Measurements from ENCODE around the gene GARS1.

- no peak for TF ChIP-seq CTCF (IDR thresholded peaks at IDR 0.05)
- TF ChIP-seq EP300 (IDR thresholded peaks at IDR 0.05) = no peak
Observed at GRCh38 chr7:30660331-30661255, 65.9 kb downstream of the GARS1 start.

All from ovary (tissue), 3 donors.